ENCODE measurements around the gene F11.

DNA sequence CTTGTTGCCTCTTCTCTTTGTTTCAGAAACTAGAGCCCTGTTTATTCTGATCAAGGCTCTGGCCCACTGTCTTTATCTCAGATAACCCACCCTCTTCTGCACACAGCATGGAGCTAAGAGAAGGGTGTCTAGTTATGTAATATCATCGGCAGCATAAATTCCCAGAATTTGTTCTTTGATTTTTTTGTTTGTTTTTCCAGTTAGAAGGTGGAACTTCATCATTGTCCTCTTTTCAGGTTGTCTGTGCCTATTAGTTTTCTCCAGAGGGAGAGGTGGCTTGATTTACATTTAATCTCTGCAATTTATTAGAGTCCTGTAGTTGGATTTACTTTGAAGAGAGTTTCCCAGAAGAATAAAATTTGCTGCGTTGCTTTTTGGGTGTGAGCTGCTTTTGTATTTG, 15.2 kb upstream of the F11 start:
- TF ChIP-seq, protein P1, sequence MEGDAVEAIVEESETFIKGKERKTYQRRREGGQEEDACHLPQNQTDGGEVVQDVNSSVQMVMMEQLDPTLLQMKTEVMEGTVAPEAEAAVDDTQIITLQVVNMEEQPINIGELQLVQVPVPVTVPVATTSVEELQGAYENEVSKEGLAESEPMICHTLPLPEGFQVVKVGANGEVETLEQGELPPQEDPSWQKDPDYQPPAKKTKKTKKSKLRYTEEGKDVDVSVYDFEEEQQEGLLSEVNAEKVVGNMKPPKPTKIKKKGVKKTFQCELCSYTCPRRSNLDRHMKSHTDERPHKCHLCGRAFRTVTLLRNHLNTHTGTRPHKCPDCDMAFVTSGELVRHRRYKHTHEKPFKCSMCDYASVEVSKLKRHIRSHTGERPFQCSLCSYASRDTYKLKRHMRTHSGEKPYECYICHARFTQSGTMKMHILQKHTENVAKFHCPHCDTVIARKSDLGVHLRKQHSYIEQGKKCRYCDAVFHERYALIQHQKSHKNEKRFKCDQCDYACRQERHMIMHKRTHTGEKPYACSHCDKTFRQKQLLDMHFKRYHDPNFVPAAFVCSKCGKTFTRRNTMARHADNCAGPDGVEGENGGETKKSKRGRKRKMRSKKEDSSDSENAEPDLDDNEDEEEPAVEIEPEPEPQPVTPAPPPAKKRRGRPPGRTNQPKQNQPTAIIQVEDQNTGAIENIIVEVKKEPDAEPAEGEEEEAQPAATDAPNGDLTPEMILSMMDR (IDR thresholded peaks at IDR 0.05): no peak
- TF ChIP-seq POLR2A (IDR thresholded peaks at IDR 0.05): no peak
